Common myeloid progenitor, CD34-positive (primary cell): Measurements from ENCODE around the gene TFAP2C.

Experiments used
- CTCF ChIA-PET: fragments of 350-600 bp; sonication (Branson Sonifier 250); formaldehyde crosslinking; loops from one replicate; lab custom pipeline; 2021; ENCODE audit warnings: antibody characterized with exemption; lab: Charles Lee
- POLR2A ChIA-PET: fragments of 350-600 bp; sonication (Branson Sonifier 250); formaldehyde crosslinking; loops from one replicate; lab custom pipeline; 2021; ENCODE audit warnings: antibody characterized with exemption; lab: Charles Lee
- DNase-seq, 3 donors: peaks; one replicate each; pipeline versions ENCODE4 v3.0.0 to v3.0.0-alpha.2; 2013
- H3K27ac ChIP-seq, 2 experiments: 1 replicate in 1 of 2; 2 replicates in 1 of 2; pipeline ENCODE4 v1.7.0; 2013; ENCODE audit warnings: inconsistent platforms in 2 of 2, low read length in 2 of 2, mild to moderate bottlenecking in 2 of 2, low read depth in 1 of 2, moderate library complexity in 1 of 2; ENCODE audit not compliant: severe bottlenecking in 2 of 2, insufficient read depth in 1 of 2, poor library complexity in 1 of 2
- H3K27me3 ChIP-seq, 5 experiments: replicated peaks in 2 of 5; 1 replicate in 3 of 5; 2 replicates in 2 of 5; pipeline versions ENCODE4 v1.6.1 to v1.7.0; 2013; ENCODE audit warnings: low read length in 4 of 5, mild to moderate bottlenecking in 2 of 5, moderate library complexity in 2 of 5, inconsistent platforms in 1 of 5; ENCODE audit not compliant: insufficient read depth in 5 of 5, control insufficient read depth in 4 of 5
- H3K36me3 ChIP-seq, 4 experiments: 1 replicate in 2 of 4; 2 replicates in 2 of 4; pipeline versions ENCODE4 v1.6.1 to v1.7.0; 2013; ENCODE audit warnings: low read length in 3 of 4, control low read depth in 1 of 4, mild to moderate bottlenecking in 1 of 4; ENCODE audit not compliant: control insufficient read depth in 4 of 4, insufficient read depth in 4 of 4
- H3K4me1 ChIP-seq, 4 experiments: 1 replicate in 3 of 4; 2 replicates in 1 of 4; pipeline versions ENCODE4 v1.6.1 to v1.7.1; 2013; ENCODE audit warnings: low read length in 3 of 4, mild to moderate bottlenecking in 3 of 4, control low read depth in 1 of 4, inconsistent platforms in 1 of 4, moderate library complexity in 1 of 4; ENCODE audit not compliant: control insufficient read depth in 4 of 4, insufficient read depth in 4 of 4; ENCODE audit errors: control extremely low read depth in 1 of 4
- H3K4me3 ChIP-seq, 7 experiments: 1 replicate in 4 of 7; 2 replicates in 3 of 7; pipeline versions ENCODE4 v1.5.1 to v1.7.0; 2013; ENCODE audit warnings: mild to moderate bottlenecking in 7 of 7, low read length in 6 of 7, moderate library complexity in 6 of 7, inconsistent platforms in 2 of 7, low read depth in 2 of 7, control low read depth in 1 of 7; ENCODE audit not compliant: insufficient read depth in 4 of 7, control insufficient read depth in 1 of 7; ENCODE audit errors: extremely low read depth in 1 of 7
- H3K9me3 ChIP-seq, 5 experiments: 1 replicate in 4 of 5; 2 replicates in 1 of 5; pipeline versions ENCODE4 v1.6.1 to v1.7.1; 2013; ENCODE audit warnings: low read length in 4 of 5, mild to moderate bottlenecking in 2 of 5, inconsistent platforms in 1 of 5, low read depth in 1 of 5, moderate library complexity in 1 of 5; ENCODE audit not compliant: control insufficient read depth in 4 of 5, insufficient read depth in 2 of 5; ENCODE audit errors: control extremely low read depth in 1 of 5
- WGBS: methylation state at CpG from one replicate; pipeline ENCODE4 v1.1.5; 2013; ENCODE audit not compliant: insufficient coverage; 5-methylcytosine and 5-hydroxymethylcytosine counted together

Gene TFAP2C

GRCh38 chr20:56673450-56673849, 44.3 kb downstream of the TFAP2C start:
- no peak for DNase-seq
- POLR2A ChIA-PET, result no interaction called here
- CTCF ChIA-PET, result no interaction called here
- Histone ChIP-seq H3K27ac (no peak overlapping the region), H3K4me1 (no peaks in the 10 kb centered on the region), H3K27me3 (peaks cover 0 to 13% (median 7%) of the 10 kb centered on the region in 5 experiments), H3K36me3 (no peaks in the 10 kb centered on the region), H3K9me3 (no peaks in the 10 kb centered on the region), H3K4me3 (no peak overlapping the region)
- 90% methylated on average over 5 of the region's 5 CpGs for WGBS

- peaks cover 0 to 16% (median 4%) of the 10 kb centered on the region in 5 experiments for H3K27me3 ChIP-seq
- no peak for DNase-seq
- H3K36me3 ChIP-seq, result no peaks in the 10 kb centered on the region
- H3K4me3 ChIP-seq, result no peak overlapping the region
- WGBS, result 86% methylated on average over 9 of the region's 12 CpGs
- H3K27ac ChIP-seq, result no peak overlapping the region
- CTCF ChIA-PET, result no interaction called here
- no peaks in the 10 kb centered on the region for H3K4me1 ChIP-seq
- no peaks in the 10 kb centered on the region for H3K9me3 ChIP-seq
- POLR2A ChIA-PET, result no interaction called here
Observed at GRCh38 chr20:56676001-56676400, 46.9 kb downstream of the TFAP2C start.

- WGBS, result 72% methylated on average over 7 of the region's 10 CpGs
- ChIA-PET POLR2A (no interaction called here), CTCF (no interaction called here)
- Histone ChIP-seq H3K4me1 (no peaks in the 10 kb centered on the region), H3K9me3 (no peaks in the 10 kb centered on the region), H3K4me3 (no peak overlapping the region), H3K36me3 (no peaks in the 10 kb centered on the region), H3K27ac (no peak overlapping the region), H3K27me3 (peaks cover 0 to 18% (median 4%) of the 10 kb centered on the region in 5 experiments)
- DNase-seq, result no peak
Observed at GRCh38 chr20:56676679-56677078, 47.6 kb downstream of the TFAP2C start.

- Histone ChIP-seq H3K27me3 (peaks cover 0 to 12% (median 7%) of the 10 kb centered on the region in 5 experiments), H3K4me1 (no peaks in the 10 kb centered on the region), H3K4me3 (no peak overlapping the region), H3K36me3 (no peaks in the 10 kb centered on the region), H3K27ac (no peak overlapping the region), H3K9me3 (no peaks in the 10 kb centered on the region)
- DNase-seq, result no peak
- ChIA-PET CTCF (no interaction called here), POLR2A (no interaction called here)
- WGBS, result 76% methylated on average over 10 of the region's 11 CpGs
Observed at GRCh38 chr20:56683077-56683865, 54.2 kb downstream of the TFAP2C start.

- no peak overlapping the region for H3K27ac ChIP-seq
- ChIA-PET CTCF (no interaction called here), POLR2A (interaction anchor here (0.6 kb wide), 2 partner anchors 228 to 247 kb away, joined by 4 to 5 read pairs; no protein-coding TSS in a partner anchor)
- 75% methylated on average over 15 of the region's 16 CpGs for whole genome bisulfite sequencing
- no peaks in the 10 kb centered on the region for H3K4me1 ChIP-seq
- H3K9me3 ChIP-seq, result no peaks in the 10 kb centered on the region
- H3K27me3 ChIP-seq, result peaks cover 0 to 16% (median 10%) of the 10 kb centered on the region in 5 experiments
- no peak for DNase-seq
- H3K36me3 ChIP-seq, result no peaks in the 10 kb centered on the region
- no peak overlapping the region for H3K4me3 ChIP-seq
Observed at GRCh38 chr20:56685879-56686278, 56.8 kb downstream of the TFAP2C start.

GRCh38 chr20:56687061-56687460, 58.0 kb downstream of the TFAP2C start:
- no peak for DNase-seq
- WGBS, result no CpG with 5 or more reads among the region's 7 CpGs

GRCh38 chr20:56688106-56688505, 59.0 kb downstream of the TFAP2C start:
- no peak overlapping the region for H3K4me3 ChIP-seq
- DNase-seq, result no peak
- WGBS, result 94% methylated on average over 4 of the region's 6 CpGs
- POLR2A ChIA-PET, result no interaction called here
- H3K27ac ChIP-seq, result no peak overlapping the region
- H3K27me3 ChIP-seq, result peaks cover 0 to 18% (median 9%) of the 10 kb centered on the region in 5 experiments
- CTCF ChIA-PET, result no interaction called here
- H3K9me3 ChIP-seq, result no peaks in the 10 kb centered on the region
- H3K4me1 ChIP-seq, result no peaks in the 10 kb centered on the region
- no peaks in the 10 kb centered on the region for H3K36me3 ChIP-seq

More at GRCh38 chr20:56687061-56687460, 58.0 kb downstream of the TFAP2C start:
- H3K4me3 ChIP-seq, result no peak overlapping the region
- H3K27me3 ChIP-seq, result peaks cover 0 to 18% (median 10%) of the 10 kb centered on the region in 5 experiments
- no peaks in the 10 kb centered on the region for H3K4me1 ChIP-seq
- H3K9me3 ChIP-seq, result no peaks in the 10 kb centered on the region
- H3K36me3 ChIP-seq, result no peaks in the 10 kb centered on the region
- no peak overlapping the region for H3K27ac ChIP-seq
- ChIA-PET POLR2A (no interaction called here), CTCF (no interaction called here)
